ENCODE results near the gene LY6G5C.

Gene LY6G5C

GRCh38 chr6:31639449-31639861 is 41.4 kb downstream of the LY6G5C start:
- DNase-seq (ENCODE audit: low read depth) = no peak

- DNase-seq (ENCODE audit: low read depth) = no peak
Observed at GRCh38 chr6:31639043-31639442, 41.8 kb downstream of the LY6G5C start.

- no peak for DNase-seq (ENCODE audit: low read depth)
Observed at GRCh38 chr6:31636698-31637596, 43.9 kb downstream of the LY6G5C start.

GRCh38 chr6:31634969-31635575 is 45.8 kb downstream of the LY6G5C start:
- no peak for DNase-seq (ENCODE audit: low read depth)

- no peak for DNase-seq (ENCODE audit: low read depth)
Observed at GRCh38 chr6:31634131-31634530, 46.7 kb downstream of the LY6G5C start.

GRCh38 chr6:31633447-31633846 is 47.4 kb downstream of the LY6G5C start:
- no peak for DNase-seq (ENCODE audit: low read depth)

GRCh38 chr6:31632279-31632946 is 48.5 kb downstream of the LY6G5C start:
- no peak for DNase-seq (ENCODE audit: low read depth)

- DNase-seq (ENCODE audit: low read depth) = no peak
Observed at GRCh38 chr6:31631681-31632278, 49.1 kb downstream of the LY6G5C start.

- DNase-seq (ENCODE audit: low read depth) = no peak
Observed at GRCh38 chr6:31631209-31631608, 49.7 kb downstream of the LY6G5C start.

- no peak for DNase-seq (ENCODE audit: low read depth)
Observed at GRCh38 chr6:31630177-31630934, 50.5 kb downstream of the LY6G5C start.

- no peak for DNase-seq (ENCODE audit: low read depth)
Observed at GRCh38 chr6:31629014-31629413, 51.9 kb downstream of the LY6G5C start.

- DNase-seq (ENCODE audit: low read depth) = no peak
Observed at GRCh38 chr6:31627690-31628287, 53.1 kb downstream of the LY6G5C start.

GRCh38 chr6:31626952-31627351 is 53.9 kb downstream of the LY6G5C start:
- DNase-seq (ENCODE audit: low read depth) = no peak

Measured in stimulated activated CD4-positive, alpha-beta T cell treated with anti-CD3 and anti-CD28 coated beads, Interleukin-2, amount 100 ng/mL, for 4 hours (primary cell).